Thyroid gland (tissue), 4 donors: Measurements from ENCODE around the gene CNBD2.

Experiments
- CTCF ChIP-seq, 6 experiments: fragments of 200-600 bp in 3 of 6; fragments of 450-650 bp in 3 of 6; sonication (generic) in 3 of 6; IDR thresholded peaks; one replicate each; pipeline ENCODE4 v1.5.1; 2016 to 2019; ENCODE audit warnings: antibody characterized with exemption in 6 of 6, mild to moderate bottlenecking in 2 of 6, inconsistent platforms in 1 of 6, moderate library complexity in 1 of 6
- POLR2A ChIP-seq, 2 donors: fragments of 450-650 bp; IDR thresholded peaks; one replicate each; pipeline ENCODE4 v1.6.1; 2017; ENCODE audit warnings: antibody characterized with exemption in 2 of 2, mild to moderate bottlenecking in 2 of 2, moderate library complexity in 1 of 2

GRCh38 chr20:35920523-35920922 is 47.9 kb upstream of the CNBD2 start:
- TF ChIP-seq CTCF (IDR thresholded peaks at IDR 0.05), result no peak
- TF ChIP-seq POLR2A (IDR thresholded peaks at IDR 0.05), result no peak
